H4 (cell line): ENCODE data around the gene TRERF1. TPM values are rescaled to one million over a fixed set of nuclear protein-coding genes. Genes with fewer than 3 reads are reported as not detected.
A peak's percentile ranks its signal among the peaks of the same experiment; 100 is the strongest.

ENCODE experiments used
- DNase-seq: peaks from one replicate; pipeline ENCODE4 v3.0.0-alpha.2; 2015; ENCODE audit warnings: low spot score
- total RNA-seq: library from RNA; depleted of rRNA; stranded (reverse); fragments of >200 nt; shearing (Covaris generic); gene quantifications from 2 replicates; pipeline ENCODE4 v1.2.3, GENCODE V29; 2014

The TRERF1 gene
- total RNA-seq, 1 experiment from 2014 or later, result 5.2 TPM

DNA sequence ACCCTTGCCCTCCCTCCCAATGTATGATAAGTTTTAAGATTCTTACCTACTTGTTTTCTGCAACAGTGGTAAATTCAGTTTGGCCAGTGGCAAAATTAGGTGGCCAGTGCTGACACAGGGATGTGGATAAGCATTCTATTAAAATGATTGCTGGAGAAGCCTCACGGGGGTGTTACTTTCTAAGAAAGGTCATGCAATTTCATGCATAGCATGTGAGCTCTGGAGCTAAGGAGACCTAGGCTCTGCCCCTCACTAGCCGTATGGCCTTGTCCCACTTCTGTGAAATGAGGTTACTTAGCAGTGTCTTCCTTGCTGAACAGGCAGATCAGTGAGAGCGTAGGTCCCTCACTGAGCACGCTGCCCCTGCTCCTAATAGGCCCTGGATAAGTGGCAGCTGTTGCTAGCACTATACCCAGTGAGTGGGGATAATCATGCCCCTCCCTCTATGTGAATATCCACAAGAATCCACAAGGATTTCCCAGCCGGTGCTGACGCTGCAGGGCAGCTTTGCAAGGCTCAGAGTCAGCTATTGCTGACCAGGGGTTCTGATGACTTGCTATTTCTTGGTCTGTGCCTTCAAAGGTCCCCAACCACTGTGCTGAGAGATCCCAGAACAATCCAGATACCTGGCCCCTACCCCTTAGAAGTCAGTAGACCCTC, 147.5 kb downstream of the TRERF1 start:
- no peak for DNase-seq

GRCh38 chr6:42302411-42302810, 149.3 kb downstream of the TRERF1 start:
- no peak for DNase-seq

DNA sequence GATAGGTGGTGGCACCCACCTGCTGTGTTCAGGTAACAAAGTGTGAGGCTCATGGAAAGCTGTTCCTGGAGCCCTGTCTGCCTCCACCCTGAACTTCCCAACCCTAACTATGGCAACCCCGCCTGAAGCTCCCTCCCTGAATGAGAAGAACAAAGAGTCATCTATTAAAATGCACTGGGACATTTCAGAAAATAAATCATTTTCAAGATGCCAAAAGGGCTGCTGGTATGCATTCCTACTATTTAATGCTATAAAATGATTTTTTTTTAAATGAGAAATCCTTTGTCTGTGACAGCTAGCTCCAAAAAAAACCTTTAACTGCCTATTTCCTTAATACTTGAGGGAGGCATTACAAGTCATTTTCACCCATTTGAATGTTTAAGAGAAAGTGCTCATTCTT, 149.7 kb downstream of the TRERF1 start:
- no peak for DNase-seq

GRCh38 chr6:42300701-42301100, 151.0 kb downstream of the TRERF1 start:
- no peak for DNase-seq

GRCh38 chr6:42300185-42300584, 151.5 kb downstream of the TRERF1 start:
- DNase-seq, result no peak

DNA sequence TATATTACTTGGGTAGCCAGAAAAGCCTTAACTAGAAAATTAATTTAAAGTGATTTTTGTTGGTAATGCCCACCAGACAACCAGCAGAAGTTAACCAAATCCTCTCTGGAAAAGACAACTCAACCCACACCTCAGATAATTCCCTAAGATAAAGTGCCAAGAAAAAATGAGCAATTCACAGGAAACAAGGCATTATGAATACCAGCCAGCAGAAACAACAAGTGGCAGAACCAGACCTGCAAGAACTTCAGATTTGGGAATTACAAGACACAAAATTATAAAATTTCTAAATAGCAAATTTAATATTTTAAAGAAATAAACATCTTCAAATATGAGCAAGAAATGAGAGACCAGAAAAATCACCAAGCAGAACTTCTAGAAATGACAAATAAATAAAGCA, 154.1 kb downstream of the TRERF1 start:
- DNase-seq, result no peak

GRCh38 chr6:42296614-42297013, 155.1 kb downstream of the TRERF1 start:
- DNase-seq, result no peak

- DNase-seq, result no peak
These were observed 156.0 kb downstream of the TRERF1 start for GRCh38 chr6:42295677-42296076.

GRCh38 chr6:42295181-42295580, 156.5 kb downstream of the TRERF1 start:
- no peak for DNase-seq

DNA sequence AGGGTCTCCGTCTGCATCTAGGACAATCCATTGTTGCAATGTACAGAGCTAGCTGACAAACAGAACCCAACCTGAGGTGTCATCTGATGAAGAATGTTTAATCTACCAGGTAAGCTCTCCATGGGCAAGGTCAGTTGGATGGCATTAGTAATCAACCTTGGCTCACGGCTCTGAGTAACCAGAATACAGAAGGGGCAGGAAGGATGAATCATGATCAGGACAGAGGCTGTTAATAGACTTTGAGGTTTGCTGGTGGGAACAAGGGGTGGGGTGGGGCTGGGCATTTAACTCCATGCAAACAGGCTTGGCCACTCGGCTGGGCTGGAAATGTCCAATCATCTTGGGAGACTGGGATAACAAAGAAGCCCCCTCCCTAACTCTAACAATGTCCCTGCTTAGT, 157.0 kb downstream of the TRERF1 start:
- peak; percentile 55 for DNase-seq

- DNase-seq, result no peak
These were observed 158.2 kb downstream of the TRERF1 start for GRCh38 chr6:42293386-42293977.

GRCh38 chr6:42292004-42292740, 159.6 kb downstream of the TRERF1 start:
- DNase-seq, result no peak

DNA sequence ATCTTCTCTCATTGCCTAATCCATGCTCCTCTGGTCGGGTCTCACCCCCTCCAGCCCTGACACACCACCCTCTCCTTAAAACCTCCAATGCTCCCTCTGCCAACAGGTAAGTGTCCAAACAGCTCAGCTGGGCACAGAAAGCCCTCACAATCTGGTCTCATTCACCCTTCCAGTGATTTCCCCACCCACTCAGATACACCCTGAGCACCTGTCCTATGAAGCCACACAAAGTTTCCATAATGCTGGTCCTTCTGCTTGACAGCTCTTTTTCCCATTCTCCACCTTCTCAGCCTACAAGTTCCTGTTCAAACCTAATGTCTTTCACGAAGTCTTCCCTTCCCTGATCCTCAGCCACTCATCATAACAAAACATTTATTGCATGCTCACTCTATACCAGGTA, 164.0 kb downstream of the TRERF1 start:
- DNase-seq, result no peak

DNA sequence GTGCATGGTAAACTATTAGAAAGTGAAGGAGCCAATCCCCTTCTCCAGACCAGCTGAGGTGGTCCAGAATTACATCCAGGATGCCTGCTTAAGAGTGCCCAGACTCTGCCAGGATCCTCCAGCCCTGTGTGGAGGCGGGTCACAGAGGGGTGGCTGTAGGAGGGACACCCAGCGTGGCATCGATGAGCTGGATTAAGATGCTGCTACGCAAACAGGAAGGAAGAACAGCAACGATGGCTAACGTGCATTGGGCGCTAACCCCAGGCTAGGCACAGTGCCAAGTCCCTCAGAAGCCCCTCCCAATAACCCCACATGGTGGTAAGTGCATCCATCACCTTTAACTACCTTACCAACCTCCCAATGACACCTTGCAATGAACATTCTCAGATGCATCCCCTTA, 170.2 kb downstream of the TRERF1 start:
- DNase-seq, result no peak

GRCh38 chr6:42280966-42281533, 170.7 kb downstream of the TRERF1 start:
- no peak for DNase-seq

DNA sequence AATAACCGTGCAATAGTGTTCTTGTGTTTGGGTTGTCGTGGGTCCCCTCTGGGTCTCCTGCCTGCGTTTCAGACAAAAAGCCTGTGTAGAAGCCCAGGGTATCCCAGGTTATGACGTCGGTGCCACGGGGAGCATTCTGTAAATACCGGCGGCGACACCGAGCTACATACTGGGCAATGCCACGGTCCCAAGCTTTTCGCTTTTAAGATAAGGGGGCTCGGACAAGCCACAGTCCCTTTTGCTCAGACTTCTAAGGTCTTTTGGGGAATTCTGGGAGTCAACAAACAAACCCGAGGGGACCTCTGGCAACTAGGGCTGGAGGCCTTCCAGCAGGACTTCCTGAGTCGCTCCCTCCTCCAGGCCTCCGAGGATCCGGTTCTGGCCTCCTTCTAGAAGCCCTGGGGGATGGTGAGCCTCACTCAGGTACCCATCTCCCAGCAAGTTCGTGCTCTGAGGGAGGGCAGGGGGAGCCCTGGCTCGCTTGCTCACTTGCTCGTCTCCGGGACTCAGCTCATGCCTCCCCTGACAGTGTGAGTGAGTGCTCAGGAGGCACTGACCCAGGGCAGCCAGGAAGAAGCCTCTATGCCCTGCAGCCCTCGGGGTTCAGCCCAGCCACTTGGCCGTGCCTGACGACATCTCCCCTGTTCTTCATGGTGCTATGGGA, 171.6 kb downstream of the TRERF1 start:
- DNase-seq, result no peak

GRCh38 chr6:42279144-42279781, 172.5 kb downstream of the TRERF1 start:
- no peak for DNase-seq

DNA sequence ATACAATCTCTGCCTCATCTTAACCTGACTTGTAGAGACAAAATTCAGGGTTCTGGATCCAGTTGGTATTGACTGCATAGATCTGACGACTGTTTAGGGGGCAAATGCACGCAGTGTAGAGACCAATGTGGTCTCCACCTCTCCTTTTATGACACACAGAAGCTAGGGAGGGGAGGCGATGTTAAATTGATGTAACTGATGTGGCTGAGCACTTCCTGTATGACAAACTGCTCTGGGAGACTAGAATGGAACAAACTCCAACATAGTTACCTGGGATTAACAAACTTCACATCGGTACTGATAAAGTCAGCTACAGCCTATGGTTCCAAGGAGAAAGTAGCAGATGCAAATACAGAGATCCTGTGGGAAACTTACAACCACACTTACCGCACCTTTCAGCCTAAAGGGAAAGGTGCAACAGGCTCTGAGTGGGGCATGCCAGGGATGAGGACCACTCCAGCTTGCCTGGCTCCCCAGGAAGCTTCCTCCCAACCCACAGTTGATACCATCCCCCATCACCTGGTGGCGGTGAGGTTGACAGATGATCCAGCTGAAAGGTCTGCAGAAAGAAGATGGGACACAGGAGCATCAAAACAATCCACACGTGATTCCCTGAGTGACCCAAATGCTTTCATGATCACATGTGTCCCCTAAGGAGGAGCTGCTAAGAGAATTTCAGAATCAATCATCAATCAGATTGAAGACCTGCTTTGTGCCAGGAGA, 173.4 kb downstream of the TRERF1 start:
- no peak for DNase-seq

GRCh38 chr6:42276034-42276890, 175.5 kb downstream of the TRERF1 start:
- DNase-seq, result no peak

DNA sequence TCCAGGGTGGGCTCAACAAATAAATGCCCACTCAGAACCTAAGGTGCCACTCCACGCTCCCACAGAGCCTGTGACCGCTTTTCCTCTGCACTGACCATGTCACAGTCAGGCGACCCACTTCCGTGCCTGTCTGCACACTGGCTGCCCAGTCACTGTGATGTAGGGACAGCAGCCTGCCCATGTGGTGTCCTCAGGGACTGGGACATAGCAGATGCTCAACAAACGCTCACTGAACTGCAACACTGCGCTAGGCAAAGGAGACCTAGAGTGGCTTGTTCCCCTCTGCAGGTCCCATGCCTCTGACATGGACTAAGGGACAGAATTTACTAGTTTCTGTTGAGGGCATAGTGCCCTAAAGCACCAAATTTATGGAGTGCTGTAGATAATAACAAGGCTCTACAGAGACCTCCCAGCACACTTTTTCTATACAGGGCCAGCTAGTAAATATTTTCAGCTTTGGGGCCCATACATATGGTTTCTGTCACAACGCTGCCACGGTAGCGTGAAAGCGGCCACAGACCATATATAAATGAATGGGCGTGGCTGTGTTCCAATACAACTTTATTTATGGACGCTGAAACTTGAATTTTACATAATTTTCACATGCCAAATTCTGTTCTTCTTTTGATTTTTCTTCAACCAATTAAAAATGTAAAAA, 176.2 kb downstream of the TRERF1 start:
- DNase-seq, result no peak
